GM18517 (cell line): ENCODE measurements around the gene TSPAN7.

ENCODE experiments used
- ATAC-seq: cut with Tn5 transposase; IDR thresholded peaks from one replicate; pipeline ENCODE4 v1.9.1; 2021; ENCODE audit warnings: mild to moderate bottlenecking, moderate library complexity; ENCODE audit not compliant: unreplicated experiment

TSPAN7 gene

DNA sequence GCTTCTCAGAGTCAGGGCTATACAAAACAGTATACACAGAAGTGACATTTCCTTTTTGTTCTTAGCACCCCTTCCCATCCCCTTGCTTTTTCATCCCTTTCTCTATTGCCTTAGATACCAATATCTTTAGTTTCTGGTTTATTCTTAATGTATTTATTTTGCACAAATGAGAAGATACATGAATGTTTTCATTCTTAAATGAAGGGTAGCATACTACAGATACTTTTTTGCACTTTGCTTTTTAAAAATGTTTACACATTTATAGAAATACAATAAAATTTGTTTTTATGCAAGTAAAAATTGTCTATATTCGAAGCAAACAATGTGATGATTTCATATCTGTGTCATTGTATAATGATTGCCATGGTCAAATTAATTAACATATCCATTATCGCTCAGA lies 33.1 kb downstream of the TSPAN7 start:
- ATAC-seq, result no peak

DNA sequence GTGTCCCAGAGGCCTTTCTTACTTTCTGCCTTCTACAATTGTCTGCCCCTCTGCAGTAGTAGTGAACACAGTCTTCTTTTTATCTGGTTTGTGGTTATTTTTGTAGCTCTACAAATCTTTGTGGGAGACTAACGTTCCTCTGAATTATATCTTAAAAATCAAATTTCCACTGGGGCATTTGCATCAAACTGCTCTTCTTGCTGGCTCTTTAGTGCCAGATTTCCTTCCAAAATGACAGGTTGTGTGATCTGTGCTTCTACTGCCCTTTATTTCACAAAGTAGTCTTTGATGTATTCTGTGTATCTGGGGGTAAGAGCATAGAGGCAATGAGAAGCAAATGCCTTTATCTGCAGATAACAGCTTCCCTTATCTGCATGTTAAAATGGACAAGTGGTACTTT lies 34.5 kb downstream of the TSPAN7 start:
- no peak for ATAC-seq

DNA sequence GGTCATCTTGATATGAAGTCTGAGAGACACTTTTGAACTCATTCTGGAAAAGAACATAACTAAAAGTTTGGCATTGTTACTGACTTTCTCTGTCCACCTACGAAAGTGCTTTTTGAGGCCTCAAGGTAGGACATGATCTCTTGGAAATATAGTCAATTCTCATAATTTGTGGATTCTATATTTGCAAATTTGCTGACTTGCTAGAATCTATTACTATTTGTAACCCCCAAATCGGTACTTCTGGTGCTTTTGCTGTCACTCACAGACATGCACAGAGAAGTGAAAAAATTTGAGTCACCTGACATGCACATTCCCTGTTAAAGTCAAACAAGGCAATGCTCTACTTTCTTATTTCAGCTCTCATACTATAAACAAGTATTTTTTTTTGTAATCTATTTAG lies 35.6 kb downstream of the TSPAN7 start:
- no peak for ATAC-seq

DNA sequence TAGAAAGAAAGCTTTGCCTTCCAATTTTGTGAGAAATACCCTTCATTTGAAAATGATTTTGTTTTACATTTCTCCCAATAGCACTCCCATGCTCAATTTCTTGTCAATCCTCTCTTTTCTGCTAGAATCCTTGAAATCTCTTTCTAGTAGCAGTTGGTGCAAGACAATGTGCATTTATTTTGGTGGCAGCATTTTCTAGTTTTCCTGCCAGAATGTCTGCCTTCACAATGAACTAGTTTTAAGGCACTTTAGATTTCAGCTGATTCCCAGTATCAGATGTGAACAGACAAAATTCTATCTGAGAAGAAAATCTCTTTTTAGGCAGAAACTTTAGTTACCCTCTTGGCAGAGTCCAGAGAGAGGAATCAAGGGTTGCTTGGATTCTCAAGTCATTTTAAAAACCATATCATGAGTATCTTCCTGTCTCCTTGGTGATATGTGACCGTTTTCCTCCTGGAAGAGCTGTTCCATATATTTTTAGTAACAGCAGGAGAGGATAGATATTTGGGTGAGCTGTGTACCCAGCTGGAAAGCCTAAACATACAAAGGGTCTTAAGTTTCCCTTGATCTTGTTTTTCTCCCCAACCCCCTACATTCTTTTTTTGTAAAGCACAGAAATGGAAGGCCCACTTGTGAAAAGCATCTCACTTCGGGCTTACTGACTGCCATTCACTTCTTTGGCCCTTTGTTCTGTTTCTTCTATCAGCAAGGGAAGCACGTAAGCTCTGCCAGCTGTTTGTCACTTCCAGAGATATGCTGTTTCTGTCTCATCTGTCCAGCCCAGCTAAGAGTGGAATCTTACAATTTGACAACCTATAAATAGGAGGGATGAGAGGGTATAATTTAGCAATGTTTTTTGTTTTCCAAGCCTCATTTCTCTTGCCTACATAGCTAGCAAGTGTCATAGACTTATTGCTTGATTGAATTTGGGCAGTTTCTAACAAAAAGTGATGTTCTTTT lies 38.7 kb downstream of the TSPAN7 start:
- no peak for ATAC-seq

DNA sequence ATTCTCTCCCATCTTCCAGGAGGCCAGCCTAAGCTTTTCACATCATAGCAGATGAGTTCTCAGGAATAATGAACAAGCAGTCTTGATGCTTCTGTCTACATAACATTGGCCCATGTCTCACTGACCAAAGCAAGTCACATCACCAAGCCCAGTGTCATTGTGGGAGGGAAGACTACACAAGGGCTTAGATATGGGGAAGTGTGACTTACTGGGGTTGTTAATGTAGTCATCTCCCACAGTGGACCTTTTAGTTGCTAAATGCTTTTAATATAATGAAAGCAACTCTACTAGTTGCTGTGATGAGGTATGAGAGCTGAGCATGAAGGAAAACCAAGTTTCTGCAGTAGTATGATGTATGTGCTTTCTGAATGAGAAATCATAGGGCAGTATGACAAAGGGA lies 40.5 kb downstream of the TSPAN7 start:
- ATAC-seq, result no peak

DNA sequence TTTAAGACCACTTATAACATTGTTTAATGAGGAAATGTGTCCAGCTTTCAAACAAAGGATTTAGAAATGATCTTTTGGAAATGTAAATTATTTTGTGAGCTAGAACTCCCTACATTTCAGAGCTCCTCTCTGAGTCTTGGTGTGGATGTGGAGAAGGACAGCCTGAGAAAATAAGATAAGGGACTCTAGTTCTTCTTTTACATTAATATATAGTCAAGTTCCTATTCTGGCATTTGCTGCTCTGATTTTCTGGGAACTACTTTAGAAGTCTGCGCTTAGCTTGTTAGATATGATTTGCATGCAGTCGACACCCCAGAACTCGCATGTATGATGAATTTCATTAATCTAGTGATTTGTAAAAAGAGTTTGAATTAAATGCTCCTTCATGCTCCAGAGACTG lies 45.5 kb downstream of the TSPAN7 start:
- ATAC-seq, result no peak

DNA sequence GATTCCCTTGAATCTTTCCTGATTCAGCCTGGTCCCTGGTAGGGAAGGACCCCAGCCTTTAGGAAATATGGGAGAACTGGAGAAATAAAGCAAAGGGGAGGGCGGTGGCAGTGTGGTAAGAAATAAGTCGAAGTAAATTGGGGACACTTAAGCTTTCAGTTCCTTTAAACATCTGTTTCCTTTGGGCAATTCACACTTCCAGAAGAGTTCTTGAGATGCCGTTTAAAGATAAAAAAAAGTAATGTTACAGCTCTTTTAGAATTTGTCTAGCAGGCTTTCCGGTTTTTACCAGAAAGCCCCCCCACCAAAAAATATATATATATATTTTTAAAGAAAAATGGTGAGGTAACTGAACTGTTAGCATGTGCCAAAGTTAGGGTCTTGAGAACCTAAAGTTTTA lies 46.6 kb downstream of the TSPAN7 start:
- no peak for ATAC-seq

DNA sequence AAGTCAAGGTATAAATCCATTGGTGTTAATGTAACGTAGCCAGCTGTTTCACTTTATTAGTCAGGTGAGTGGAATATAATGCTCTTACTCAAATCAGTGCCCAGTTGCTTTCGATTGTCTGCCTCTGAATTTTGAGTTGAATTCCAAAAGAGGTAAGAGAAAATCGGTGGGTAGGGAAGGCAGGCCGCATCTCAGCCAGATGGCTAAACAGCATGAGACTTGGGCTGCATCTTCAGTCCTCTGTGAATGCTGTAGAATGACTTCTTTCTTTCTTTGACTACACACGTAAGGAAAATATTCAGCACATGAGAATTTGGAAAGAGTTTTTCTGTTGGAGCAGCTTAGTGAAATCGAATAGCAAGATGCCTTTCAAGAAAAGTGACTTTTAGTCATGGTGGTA lies 49.5 kb downstream of the TSPAN7 start:
- no peak for ATAC-seq

DNA sequence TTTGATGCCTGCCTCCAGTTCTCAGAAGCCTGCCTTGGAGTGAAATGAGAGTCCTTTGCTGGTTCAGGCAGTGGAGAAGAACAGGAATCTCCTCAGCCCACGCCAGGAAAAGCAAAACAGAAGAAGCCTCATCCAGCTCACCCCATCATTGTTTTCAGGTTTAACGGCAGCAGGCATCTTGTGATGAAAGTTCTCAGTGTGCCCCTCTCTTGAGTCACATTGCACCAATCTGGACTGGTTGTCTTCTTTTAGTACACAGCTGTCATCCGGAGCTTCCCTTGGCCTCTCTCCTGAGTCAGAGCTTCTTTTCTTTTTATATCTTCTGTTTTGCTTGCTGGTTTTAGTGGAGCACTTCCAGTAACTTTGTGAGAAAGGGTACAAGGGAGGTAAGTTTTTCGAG lies 50.9 kb downstream of the TSPAN7 start:
- ATAC-seq, result no peak

DNA sequence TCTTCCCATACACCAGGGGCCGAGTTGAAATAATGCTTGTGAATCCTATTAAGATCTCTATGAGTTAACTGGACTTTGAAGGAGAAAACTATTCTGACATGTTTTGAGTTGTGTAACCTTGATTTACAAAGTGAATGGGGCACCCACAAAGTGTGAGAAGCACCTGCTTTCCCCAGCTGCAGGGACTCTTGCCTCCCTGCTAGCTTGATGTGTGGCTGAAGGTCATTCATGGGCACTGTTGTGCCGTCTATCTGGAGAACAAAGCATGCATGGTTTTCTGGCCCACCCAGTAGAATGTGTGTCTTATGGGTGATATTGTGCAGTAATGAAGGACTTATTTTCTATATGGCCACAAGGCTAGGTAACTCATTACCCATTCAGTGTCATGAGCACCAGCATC lies 53.1 kb downstream of the TSPAN7 start:
- ATAC-seq, result no peak

DNA sequence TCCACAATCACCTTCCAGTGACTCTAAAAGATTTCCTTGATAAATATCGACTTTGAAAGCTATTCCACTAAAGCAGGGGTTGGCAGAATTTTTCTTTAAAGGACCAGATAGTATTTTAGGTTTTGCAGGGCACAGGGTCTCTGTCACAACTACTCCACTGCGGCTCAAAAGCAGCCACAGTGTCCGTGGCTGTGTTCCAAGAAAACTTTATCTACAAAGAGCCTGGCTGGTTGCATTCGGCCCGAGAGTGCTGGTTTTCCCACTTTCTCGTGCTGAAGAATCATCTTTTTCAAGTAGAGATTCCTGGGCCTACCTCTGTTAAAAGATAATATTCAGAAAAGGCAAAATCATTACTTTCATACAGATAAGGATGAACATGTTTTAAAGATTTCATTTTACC lies 55.6 kb downstream of the TSPAN7 start:
- ATAC-seq, result no peak

DNA sequence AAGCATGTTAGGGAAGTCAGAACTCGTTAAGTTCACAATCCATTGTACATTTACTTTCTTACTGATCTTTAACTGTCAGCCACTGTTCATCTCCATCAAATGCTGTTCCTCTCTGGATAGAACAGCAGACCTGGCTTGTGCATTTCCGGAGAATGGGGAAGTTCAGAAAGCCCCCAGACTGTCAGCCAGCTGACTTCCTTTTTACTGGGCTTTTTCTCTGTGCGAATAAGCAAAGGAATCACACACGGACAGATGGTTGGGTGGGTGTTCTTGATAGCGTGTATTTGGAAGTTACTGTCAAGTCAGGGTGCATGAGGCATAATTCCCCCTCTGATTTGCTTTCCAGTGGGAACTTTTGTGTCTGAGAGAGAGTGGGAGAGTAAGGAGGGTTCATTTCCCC lies 56.8 kb downstream of the TSPAN7 start:
- ATAC-seq, result no peak

DNA sequence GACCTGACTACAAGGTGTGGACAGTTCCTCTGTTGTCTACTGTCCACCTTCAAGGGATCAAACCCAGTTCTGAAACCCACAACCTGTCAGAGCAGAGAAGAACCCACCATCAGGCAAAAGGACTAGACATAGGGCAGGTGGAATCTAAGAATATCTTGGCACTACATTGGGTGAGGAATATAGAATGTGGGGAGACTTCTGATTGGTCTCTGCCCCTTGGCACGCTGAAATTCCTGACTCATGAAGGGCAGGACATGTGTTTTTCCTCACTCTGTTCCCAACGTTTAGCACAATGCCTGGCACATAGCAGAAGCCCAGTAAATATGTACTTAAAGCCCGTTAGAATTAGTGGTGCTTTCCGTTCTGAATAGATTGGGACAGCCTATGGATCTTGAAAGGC lies 59.3 kb downstream of the TSPAN7 start:
- no peak for ATAC-seq

DNA sequence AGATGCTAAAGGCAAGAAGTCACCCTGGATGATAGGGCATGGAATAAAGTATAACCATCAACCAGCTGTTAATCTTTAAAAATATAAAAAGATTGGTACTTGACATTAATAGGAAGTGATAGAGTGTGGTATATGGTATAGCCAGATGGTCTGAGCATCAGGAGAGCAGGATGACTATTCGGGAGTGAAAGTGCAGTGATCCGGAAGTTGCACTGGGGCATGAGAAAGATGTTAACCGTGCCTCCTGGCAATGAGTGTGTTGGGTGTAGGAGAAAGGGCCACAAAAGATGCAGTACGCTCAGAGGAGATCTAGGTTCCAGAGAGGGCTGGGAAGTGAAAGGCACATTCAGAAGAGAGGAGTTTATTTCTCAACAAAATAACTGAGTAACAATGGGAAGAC lies 65.0 kb downstream of the TSPAN7 start:
- ATAC-seq, result no peak

DNA sequence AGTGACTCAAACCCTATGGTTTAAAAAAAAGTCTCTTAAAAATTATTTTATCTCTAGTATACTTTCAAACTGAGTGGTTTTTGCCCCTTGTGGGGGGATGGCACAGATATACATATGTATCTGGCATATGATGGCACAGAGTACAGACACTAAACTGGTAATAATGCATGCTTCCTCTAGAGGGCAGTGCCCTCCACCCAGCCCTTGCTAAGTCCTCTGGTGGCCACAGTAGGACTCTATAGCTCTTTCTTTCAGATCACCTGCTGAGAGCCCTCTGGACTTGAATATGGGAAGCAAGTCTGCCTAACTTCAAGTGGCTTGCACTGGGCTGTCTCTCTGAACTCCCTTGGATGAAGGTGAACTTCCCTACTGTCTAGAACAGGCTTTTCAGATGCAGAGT lies 66.3 kb downstream of the TSPAN7 start:
- ATAC-seq, result peak; percentile 98

DNA sequence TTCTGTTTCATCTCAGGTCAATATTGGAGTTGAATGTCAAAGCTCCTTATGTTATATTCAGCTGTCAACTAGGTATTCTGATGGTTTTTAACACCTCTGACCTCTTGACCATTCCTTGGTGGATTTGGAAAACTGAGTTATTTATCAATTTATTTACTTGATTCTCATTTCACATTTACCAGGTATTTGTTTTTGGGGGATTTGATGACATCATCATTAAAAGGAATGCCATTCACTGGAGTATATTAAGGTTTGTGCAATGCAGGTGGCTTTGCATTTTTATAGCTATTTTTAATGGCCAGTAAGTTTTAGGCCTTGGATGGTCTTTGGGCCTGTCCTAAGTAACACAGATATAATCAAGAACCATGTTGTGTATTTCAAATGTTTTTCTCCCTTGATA lies 67.2 kb downstream of the TSPAN7 start:
- no peak for ATAC-seq

DNA sequence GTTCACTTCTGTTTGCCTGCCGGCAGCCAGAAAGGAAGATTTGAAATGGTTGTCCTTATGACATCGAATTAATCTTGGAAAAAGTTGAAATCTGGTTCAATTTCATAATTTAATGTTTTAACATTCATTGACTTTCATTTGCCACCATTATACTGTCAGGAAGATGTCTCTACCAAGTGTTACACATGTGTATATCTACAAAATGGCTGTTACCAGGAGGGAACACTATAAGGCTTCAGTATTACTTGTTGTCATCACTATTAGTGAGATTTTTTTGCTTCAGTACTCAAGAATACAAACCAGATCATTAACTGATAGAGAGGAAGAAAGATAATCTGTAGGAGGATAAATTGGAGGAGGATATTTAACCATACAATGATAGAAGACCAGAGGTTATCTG lies 71.2 kb downstream of the TSPAN7 start:
- no peak for ATAC-seq

DNA sequence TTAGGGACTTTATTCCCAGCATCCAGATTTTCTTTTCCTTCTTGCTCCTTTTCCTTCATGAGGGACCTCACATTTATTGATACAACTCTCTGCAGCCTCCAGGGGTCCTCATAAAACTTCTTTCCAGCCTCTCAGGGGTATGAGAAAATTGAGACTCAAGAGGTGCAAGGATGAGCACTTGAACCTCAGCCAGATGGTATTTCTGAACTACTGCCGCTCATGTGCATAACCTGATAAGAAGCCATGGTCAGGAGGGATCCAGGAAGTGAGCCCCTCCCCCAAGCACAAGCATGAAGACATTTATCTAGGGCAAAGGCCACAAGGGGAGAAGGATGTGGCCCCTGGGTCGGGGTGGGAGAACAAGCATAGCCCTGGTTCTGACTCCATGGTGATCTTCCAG lies 73.3 kb downstream of the TSPAN7 start:
- ATAC-seq, result no peak

DNA sequence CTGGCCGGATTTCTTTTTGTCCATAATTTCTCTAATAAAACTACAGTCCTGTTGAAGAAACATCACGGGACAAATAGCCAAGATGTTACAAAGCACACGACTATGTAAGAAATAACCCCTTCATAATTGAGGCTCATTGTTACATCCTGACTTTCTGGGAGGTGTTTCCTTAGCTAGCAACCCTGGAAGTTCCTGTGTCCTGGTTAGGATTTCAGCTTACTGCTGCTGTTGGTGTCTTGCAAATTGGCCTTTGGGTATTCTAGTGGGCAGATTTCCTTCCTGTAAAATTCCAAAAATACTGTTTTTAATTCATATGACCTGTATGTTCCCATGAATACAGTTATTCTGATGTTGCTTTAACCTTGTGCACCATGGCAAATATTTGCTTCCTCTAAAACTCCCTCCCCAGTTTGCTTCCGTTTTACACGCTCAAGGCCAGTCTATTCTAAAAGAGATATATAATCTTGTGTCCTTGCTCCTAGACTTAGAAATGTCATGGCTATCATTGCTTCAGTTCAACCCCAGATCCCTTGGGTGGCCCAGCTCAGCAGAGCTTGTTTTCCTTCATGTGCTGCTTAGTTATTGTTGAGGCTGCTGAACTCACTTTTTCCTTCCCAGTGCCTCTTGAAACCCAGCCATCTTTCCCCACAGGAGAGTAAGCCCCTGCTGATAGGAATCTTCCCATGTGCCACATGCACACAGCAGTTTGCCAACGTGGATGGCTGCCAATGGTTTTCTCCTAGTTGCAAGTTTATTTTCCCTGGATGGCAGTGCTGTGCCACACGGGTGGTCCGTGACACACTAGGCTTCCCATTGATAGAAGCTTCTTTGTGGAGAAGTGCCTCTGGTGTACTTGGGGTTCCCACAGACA lies 75.8 kb downstream of the TSPAN7 start:
- no peak for ATAC-seq

DNA sequence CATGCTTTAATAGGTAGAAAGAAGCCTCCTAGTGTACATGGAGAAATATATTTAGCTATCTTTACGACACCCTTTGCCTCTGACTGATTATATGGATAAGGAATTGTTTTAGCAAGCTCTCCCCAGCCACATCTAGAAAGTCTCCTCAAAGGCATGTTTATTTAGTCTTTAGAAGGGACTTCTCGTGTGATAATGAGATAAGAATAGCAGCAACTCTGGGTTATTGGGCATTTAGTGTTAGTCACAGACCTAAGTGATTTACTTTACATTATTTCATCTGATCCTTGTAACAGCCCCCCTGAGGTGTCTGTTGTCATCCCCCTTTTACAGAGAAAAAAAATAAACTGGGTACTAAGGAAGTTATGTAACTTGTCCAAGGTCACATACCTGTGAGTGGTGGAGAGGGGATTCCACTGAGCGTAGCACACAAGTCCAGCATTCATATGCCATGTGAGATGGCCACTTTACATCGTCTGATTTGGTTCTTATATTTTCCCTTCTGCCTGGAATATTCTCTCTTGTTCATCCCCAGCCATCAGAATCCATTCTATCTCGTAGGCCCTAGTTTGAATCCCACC lies 77.7 kb downstream of the TSPAN7 start:
- no peak for ATAC-seq

DNA sequence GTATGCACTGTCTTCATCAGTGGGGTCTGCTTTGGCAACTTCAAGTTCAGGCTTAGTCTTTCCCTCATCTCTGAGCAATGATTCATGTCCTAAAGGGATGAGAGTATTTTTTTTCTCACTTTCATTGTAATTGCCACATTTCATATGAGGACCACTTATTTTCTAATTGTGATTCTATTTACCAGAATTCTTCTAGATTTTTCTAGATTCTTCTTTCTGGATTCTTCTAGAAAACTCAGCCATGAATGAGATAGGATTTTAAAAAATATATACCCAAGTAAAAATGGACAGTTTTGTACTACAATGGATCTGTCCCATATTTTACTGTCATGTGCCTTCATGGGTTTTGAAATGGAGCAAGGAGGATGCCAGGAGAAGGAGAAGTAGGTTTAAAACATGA lies 78.4 kb downstream of the TSPAN7 start:
- ATAC-seq, result no peak

DNA sequence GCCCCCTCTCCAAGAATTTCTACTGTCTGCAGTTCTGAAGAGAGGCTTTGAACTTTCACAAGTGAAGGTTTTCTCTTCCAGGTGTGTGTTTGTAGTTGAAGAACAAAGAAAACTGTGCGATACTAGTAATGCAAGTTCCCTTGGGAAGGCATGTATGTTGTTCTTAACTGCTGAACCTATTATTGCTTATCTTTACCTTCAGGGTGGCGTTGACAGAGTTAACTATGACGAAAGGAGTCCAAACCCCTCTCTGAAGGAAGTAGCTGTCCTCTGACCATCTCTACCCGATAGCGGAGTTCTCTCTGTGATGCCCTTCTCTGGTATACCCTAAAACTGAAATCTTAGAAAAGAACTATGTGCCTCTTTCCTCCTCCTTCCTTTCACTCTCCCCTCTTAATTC lies 79.9 kb downstream of the TSPAN7 start:
- ATAC-seq, result no peak
